NCI-H1930 (cell line): ENCODE measurements around the gene ZDHHC21.

Source experiments
- DNase-seq, 2 experiments: peaks; one replicate each; lab custom pipeline; 2025; lab: John Stamatoyannopoulos, UW

ZDHHC21 gene, protein sequence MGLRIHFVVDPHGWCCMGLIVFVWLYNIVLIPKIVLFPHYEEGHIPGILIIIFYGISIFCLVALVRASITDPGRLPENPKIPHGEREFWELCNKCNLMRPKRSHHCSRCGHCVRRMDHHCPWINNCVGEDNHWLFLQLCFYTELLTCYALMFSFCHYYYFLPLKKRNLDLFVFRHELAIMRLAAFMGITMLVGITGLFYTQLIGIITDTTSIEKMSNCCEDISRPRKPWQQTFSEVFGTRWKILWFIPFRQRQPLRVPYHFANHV

GRCh38 chr9:14693251-14693861 is at the start of gene ZDHHC21:
ZDHHC21 (minus strand) TSS chr9:14693432; CDS start chr9:14674340, 19,092 bp downstream.
- DNase-seq = peak in 1 of 2 experiments; percentile 52

DNA sequence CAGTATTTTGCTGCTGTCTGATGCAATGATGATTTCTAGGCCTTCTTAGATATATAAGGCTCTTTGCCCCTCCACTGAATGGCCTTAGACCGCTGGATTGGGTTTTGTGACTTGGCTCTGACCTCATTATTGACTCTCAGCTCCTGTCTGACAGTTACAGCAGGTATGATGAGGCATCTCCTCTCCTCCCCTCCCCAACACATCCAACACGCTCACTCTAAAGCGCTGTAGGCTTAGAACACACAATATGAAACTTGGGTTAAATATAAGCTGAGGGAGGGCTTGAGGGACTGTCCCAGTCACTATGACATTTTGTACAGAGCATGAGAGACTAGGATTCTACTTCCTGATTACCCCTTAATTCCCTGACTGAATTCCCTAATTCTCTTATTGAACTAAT is 48.1 kb upstream of the ZDHHC21 start:
- peak; percentile 49 to 58 for DNase-seq

DNA sequence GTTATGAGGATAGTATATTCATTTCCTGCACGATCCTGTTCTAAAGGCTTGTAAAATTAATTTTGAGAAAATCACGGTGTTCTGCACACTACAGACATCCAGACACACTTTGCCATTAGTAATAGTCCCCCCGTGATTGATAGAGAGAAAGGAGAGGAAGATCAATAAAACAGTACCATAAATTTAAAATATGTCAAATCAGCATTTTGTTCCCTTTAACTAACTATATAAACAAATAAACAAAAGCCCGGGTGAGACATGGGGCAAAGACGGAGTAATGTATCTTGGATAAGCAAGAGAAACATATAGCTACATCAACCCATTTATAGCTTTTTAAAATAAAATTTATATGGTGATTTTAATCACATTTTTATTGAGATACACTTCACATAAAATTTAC is 39.9 kb upstream of the ZDHHC21 start:
- DNase-seq = no peak

- no peak for DNase-seq
Measured at GRCh38 chr9:14731294-14731981, 38.2 kb upstream of the ZDHHC21 start.

DNA sequence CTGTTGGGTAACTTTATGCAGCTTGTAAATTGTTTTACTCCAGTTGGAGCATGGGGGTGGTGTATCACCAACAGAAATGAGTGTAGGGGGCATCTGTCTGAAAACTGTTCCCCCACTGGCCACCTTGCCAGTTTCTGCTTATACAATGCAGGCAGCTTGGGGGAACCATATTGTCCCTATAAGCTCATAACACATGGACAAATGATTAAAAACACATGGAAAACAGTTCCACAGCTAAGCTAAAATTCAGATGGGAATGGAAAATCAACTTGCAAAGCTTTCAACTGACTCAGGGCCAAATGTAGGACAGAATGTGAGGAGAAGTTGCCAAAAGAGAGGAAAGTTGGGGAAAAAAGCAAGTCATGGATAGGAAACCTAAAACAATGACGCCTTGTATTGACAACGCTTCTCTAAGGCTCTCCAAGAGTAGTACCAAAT is 37.2 kb upstream of the ZDHHC21 start:
- no peak for DNase-seq

DNA sequence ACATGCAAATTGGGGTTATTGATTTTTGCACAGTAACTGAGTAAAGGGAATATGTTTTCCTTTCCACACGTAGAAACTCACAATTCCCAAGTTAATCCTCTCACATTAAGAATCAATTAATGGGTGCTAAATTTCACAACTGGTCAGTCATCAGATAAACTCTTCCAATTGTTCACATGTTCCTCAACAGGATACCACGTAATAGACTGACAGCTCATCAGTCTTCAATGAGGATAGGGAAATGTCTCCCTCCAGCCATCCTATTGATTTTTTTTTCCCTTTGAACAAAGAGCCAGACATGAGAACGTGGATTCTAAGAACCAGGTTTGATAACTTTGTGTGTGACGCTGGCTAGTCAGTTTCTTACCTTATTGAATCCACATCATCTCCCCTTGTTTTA is 30.1 kb upstream of the ZDHHC21 start:
- DNase-seq = no peak

DNA sequence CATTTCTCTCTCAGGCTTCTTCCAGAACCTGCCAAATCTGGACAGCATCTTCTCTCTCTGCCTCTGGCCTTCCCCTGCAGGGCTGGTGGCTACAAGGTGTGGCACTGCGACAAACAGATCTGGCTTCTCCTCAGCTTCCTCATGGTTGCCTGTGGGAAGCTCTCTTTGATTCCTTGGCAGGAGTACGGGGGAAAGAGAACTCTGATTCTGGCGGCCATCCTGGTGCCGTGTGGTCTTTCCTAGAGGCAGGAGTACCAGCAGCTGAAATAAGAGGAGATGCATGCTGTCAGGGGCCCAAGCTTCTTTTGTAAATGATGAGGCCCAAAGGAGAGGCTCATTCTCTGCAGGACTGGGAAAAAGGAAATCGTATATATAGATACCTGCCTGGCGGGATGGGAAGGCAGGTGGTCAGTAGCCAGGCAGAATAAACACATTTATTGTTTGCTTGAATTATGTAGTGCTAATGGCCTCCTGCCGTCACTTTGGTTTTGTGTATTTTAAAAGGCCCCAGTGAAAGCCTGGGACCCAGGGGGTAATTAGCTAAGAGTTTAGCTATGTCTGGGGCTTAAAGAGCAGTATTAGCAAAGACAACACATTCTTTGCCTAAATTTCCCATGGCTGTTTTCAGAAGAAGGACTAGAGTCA is 29.3 kb upstream of the ZDHHC21 start, which contains the start of gene CER1:
CER1 (minus strand) TSS at position 343 of the 645 bp plus-strand sequence; CDS start at position 282, 61 bp downstream.
- peak; percentile 60 to 77 for DNase-seq

- DNase-seq = no peak
Measured at GRCh38 chr9:14719231-14719923, 26.1 kb upstream of the ZDHHC21 start.

- no peak for DNase-seq
Measured at GRCh38 chr9:14715102-14715501, 21.9 kb upstream of the ZDHHC21 start.

- DNase-seq = no peak
Measured at GRCh38 chr9:14713187-14713767, 20.0 kb upstream of the ZDHHC21 start.

GRCh38 chr9:14710804-14711203 is 17.6 kb upstream of the ZDHHC21 start:
- no peak for DNase-seq

DNA sequence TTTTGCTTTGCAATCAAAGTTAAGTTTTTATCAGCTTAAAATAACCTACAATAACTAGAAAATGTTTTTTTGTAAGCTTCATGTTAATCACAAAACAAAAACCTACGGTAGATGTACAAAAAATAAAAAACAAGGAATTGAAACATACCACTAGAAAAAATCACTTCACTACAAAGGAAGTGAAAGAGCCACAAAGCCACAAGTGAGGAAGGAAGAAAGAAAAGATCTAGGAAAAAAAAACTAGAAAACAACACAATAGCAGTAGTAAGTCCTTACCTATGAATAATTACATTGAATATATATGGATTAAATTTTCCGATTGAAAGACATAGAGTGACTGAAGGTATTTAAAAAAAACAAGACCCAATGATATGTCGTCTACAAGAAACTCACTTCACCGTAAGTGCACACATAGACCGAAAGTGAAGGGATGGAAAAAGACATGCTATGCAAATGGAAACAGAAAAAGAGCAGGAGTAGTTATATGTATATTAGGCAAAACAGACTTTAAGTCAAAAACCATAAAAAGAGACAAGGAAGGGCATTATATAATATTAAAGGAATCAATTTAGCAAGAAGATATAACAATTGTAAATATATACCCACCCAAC is 13.4 kb upstream of the ZDHHC21 start:
- DNase-seq = no peak

DNA sequence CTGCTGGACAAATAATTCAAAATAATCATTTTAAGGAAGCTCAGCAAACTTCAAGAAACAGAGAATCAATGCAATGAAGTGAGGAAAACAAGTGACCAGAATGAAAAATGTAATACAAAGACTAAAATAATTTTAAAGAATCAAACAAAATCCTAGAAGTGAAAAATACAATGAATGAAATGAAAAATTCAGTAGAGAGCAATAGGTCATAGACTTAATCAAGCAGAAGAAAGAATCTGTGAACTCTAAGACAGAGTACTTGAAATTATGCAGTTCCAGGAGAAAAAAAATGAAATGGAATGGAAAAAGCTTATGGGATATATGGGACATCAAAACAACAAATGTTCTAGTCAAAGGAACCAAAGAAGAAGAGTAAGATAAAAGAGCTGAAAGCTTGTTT is 11.8 kb upstream of the ZDHHC21 start:
- DNase-seq = no peak

DNA sequence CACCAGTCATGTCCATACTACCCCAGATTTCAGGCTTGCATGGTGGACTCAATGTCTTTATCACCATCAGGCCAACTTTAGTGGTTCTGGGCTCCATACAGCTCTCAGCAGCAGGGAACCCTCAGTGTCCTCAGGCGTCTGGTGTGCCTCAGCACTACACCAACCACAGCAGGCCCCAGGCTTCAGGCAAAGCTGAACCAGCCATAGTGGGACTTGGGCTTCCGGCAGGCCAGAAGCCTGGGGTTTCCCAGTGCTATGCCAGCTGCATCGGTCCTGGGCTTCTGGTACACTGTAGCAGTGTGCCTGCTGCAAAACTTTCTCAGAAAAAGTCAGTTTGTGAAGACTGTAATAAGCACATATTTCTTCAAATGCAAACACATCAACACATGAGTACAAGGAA is 11.0 kb upstream of the ZDHHC21 start:
- no peak for DNase-seq

DNA sequence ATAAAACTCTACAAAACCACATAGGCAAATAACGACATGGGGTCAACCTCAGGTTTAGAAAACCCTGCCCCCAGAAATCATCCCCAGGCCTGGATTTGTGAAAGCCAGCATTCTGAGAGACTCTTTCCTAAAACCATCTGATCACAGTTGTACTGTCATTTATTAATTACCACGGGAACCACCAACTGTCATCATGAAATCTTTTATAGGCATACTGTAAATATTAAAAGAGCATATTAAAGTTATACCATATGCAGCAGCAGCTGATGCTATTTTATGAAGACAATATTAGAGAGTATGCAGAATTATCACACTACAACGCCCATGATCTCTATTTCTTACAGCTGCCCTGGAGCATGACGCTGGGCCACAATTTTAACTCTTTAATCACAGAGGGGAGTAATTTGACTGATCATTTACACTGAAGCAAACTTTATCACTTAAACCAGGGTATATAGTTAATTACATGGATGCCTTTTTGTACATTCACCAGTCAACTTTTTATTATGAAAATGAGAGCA is 9.0 kb upstream of the ZDHHC21 start:
- no peak for DNase-seq

DNA sequence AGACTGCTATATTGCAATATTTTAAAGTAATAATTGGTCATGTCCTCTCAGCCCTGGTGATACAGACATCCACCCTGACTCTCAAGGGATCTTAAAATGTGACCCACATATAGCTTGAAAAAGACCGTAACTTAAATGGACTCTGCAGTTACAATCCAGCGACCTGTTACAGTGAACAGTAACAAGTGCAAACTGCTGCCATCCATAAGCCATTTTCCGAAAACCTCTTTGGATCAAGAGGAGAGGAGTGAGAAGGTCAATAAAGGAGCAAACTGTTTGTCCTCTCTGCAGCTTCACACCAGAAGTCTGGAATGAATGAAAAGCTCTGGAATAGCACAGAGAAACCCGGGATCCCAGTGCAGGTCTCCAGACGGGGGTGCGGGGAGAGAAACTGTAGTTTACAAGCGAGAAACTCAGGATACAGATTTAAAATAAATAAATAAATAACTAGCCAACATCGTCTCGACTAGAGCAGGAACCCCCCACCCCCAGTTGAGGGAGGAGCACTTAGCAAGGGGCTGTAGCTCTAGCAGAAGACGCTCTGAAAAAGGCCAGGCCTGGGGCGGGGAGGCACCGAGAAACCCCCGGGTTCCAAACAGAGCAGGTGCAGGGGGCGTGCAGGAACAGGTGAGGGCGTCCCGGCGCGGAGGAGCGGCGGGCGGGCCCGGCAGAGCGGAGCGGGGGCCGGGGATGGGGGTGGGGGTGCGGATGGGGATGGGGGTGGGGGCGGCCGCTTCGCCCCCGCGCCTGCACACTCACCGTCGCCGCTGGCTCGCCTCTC is 572 bp downstream of the ZDHHC21 start:
- peak; percentile 41 to 52 for DNase-seq

- DNase-seq = no peak
Measured at GRCh38 chr9:14690948-14691730, 2.1 kb downstream of the ZDHHC21 start.

DNA sequence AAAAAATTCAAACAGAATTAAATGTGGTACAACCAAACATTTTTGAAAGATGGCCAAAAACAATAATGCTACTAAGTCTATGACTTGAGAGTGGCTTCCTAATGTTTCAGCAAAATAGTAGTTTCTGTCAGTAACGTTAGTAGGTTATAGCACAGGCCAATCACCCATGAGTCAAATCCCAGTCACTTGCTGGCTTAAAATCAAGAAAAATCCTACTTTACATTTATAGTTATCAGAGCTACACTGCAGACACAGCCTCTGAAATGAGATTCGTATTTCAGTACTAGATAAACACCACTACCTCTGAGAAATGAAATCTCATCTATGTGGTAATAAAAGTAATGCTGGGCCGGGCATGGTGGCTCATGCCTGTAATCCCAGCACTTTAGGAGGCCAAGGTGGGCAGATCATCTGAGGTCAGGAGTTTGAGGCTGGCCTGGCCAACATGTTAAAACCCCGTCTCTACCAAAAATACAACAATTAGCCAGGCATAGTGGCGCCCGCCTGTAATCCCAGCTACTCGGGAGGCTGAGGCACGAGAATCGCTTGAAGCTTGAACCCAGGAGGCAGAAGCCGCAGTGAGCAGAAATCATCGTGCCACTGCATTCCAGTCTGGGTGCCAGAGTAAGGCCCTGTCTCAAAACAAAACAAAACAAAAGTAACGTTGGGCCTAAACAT is 6.1 kb downstream of the ZDHHC21 start:
- DNase-seq = no peak

GRCh38 chr9:14686168-14686567 is 7.1 kb downstream of the ZDHHC21 start:
- DNase-seq = no peak
